ENCODE results near the gene KIF21A. TPM values are rescaled to one million over a fixed set of nuclear protein-coding genes. Genes with fewer than 3 reads are reported as not detected.

Gene KIF21A
- total and polyA plus RNA-seq, 8 donors: 6.3 to 17.3 (median 14.3) TPM

GRCh38 chr12:39443929-39444209, 949 bp upstream of the KIF21A start:
- Histone ChIP-seq H3K27me3 (no peaks in the 10 kb centered on the region), H3K4me3 (peak overlapping the region in 3 of 4 donors; percentile 73 to 98 (median 80)), H3K36me3 (no peaks in the 10 kb centered on the region), H3K9me3 (no peaks in the 10 kb centered on the region), H3K27ac (peak overlapping the region; percentile 91 to 95 (median 94)), H3K4me1 (peaks cover 0 to 23% (median 10%) of the 10 kb centered on the region in 3 donors)
- no peak for FAIRE-seq
- no peak for DNase-seq
- TF ChIP-seq, protein P1, sequence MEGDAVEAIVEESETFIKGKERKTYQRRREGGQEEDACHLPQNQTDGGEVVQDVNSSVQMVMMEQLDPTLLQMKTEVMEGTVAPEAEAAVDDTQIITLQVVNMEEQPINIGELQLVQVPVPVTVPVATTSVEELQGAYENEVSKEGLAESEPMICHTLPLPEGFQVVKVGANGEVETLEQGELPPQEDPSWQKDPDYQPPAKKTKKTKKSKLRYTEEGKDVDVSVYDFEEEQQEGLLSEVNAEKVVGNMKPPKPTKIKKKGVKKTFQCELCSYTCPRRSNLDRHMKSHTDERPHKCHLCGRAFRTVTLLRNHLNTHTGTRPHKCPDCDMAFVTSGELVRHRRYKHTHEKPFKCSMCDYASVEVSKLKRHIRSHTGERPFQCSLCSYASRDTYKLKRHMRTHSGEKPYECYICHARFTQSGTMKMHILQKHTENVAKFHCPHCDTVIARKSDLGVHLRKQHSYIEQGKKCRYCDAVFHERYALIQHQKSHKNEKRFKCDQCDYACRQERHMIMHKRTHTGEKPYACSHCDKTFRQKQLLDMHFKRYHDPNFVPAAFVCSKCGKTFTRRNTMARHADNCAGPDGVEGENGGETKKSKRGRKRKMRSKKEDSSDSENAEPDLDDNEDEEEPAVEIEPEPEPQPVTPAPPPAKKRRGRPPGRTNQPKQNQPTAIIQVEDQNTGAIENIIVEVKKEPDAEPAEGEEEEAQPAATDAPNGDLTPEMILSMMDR (IDR thresholded peaks at IDR 0.05): no peak
- no peak for ATAC-seq
- intact Hi-C loops (cut with DNase I): loop anchor here in 1 of 3 donors (10.0 kb wide), 1 partner anchor 561 kb away; no protein-coding TSS in a partner anchor

DNA sequence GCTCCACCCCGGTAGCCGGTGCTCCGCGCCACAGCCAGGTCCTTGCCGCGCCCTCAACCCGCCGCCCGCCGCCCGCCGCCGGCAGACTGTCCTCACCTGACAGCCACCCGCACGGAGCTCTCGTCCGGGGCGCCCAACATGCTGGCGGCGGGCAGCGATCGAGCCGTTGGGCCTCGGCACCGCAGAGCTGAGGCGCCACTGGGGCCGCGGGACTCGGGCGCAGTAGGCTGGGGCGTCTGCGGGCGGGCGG, 164 bp downstream of the KIF21A start:
- no peaks in the 10 kb centered on the region for H3K27me3 ChIP-seq
- H3K36me3 ChIP-seq: no peaks in the 10 kb centered on the region
- H3K4me3 ChIP-seq: peak overlapping the region; percentile 71 to 98 (median 76)
- H3K27ac ChIP-seq: peak overlapping the region; percentile 91 to 95 (median 94)
- no peaks in the 10 kb centered on the region for H3K9me3 ChIP-seq
- no peak for DNase-seq
- intact Hi-C loops (cut with DNase I): loop anchor here in 1 of 3 donors (10.0 kb wide), 1 partner anchor 562 kb away; no protein-coding TSS in a partner anchor
- 0% methylated on average over 22 to 34 of the region's 34 CpGs for WGBS, 2 donors
- ATAC-seq: peak; percentile 14 to 47 (median 32)
- no peak for FAIRE-seq
- TF ChIP-seq, protein P1 (IDR thresholded peaks at IDR 0.05): no peak
- H3K4me1 ChIP-seq: peaks cover 0 to 23% (median 10%) of the 10 kb centered on the region in 3 donors

GRCh38 chr12:39441963-39442830, 723 bp downstream of the KIF21A start:
- Histone ChIP-seq H3K27me3 (no peaks in the 10 kb centered on the region), H3K27ac (peak overlapping the region; percentile 91 to 95 (median 94)), H3K4me3 (peak overlapping the region; percentile 71 to 98 (median 76)), H3K4me1 (peaks cover 0 to 23% (median 10%) of the 10 kb centered on the region in 3 donors), H3K36me3 (no peaks in the 10 kb centered on the region), H3K9me3 (no peaks in the 10 kb centered on the region)
- TF ChIP-seq, protein P1 (IDR thresholded peaks at IDR 0.05): no peak
- WGBS, 2 donors: 1% methylated on average over 47 to 49 of the region's 49 CpGs
- DNase-seq (peak in 5 of 6 donors; percentile 36 to 86 (median 62)), FAIRE-seq (no peak), ATAC-seq (peak; percentile 14 to 32 (median 24))
- intact Hi-C loops (cut with DNase I): loop anchor here in 1 of 3 donors (10.0 kb wide), 1 partner anchor 563 kb away; no protein-coding TSS in a partner anchor

GRCh38 chr12:39441189-39441962, 1.5 kb downstream of the KIF21A start:
- Histone ChIP-seq H3K4me3 (peak overlapping the region in 3 of 4 donors; percentile 73 to 98 (median 80)), H3K27me3 (no peaks in the 10 kb centered on the region), H3K27ac (peak overlapping the region in 2 of 4 donors; percentile 95), H3K36me3 (no peaks in the 10 kb centered on the region), H3K9me3 (no peaks in the 10 kb centered on the region), H3K4me1 (peaks cover 0 to 23% (median 10%) of the 10 kb centered on the region in 3 donors)
- intact Hi-C loops (cut with DNase I): loop anchor here in 1 of 3 donors (10.0 kb wide), 1 partner anchor 563 kb away; no protein-coding TSS in a partner anchor
- no peak for FAIRE-seq
- 33 to 44% methylated on average over 5 of the region's 5 CpGs for WGBS, 2 donors
- DNase-seq: no peak
- TF ChIP-seq, protein P1 (IDR thresholded peaks at IDR 0.05): no peak
- no peak for ATAC-seq
